Astrocyte (in vitro differentiated cells and primary cell): ENCODE results near the gene CACNA1B. TPM values are rescaled to one million over a fixed set of nuclear protein-coding genes. Genes with fewer than 3 reads are reported as not detected.

Experiments used
- DNase-seq: peaks from one replicate; pipeline ENCODE4 v3.0.0-alpha.2; 2010; ENCODE audit warnings: low read depth
- FAIRE-seq: peaks from 2 replicates; lab custom pipeline; 2011; peaks lifted over from hg19 to GRCh38; lab: Jason Lieb, UNC
- H2AFZ ChIP-seq: 2 replicates; pipeline ENCODE4 v1.6.0; 2012; ENCODE audit warnings: low read depth, low read length, inconsistent platforms
- H3K27ac ChIP-seq: 2 replicates; pipeline ENCODE4 v1.5.1; 2011; ENCODE audit warnings: low read depth, low read length, inconsistent platforms
- H3K27me3 ChIP-seq: 2 replicates; pipeline ENCODE4 v1.6.0; 2011; ENCODE audit warnings: low read length, inconsistent platforms; ENCODE audit not compliant: insufficient read depth
- H3K36me3 ChIP-seq: 2 replicates; pipeline ENCODE4 v1.5.1; 2011; ENCODE audit warnings: low read length, inconsistent platforms; ENCODE audit not compliant: insufficient read depth
- H3K4me1 ChIP-seq: 2 replicates; pipeline ENCODE4 v1.5.1; 2011; ENCODE audit warnings: low read length, inconsistent platforms; ENCODE audit not compliant: insufficient read depth
- H3K4me2 ChIP-seq: 2 replicates; pipeline ENCODE4 v1.6.0; 2012; ENCODE audit warnings: low read length, inconsistent platforms
- H3K4me3 ChIP-seq: 2 replicates; pipeline ENCODE4 v1.5.1; 2011; ENCODE audit warnings: low read depth, mild to moderate bottlenecking, low read length, inconsistent platforms; ENCODE audit not compliant: insufficient read depth
- H3K79me2 ChIP-seq: 2 replicates; pipeline ENCODE4 v1.6.0; 2012; ENCODE audit warnings: mild to moderate bottlenecking, low read length, inconsistent platforms; ENCODE audit not compliant: insufficient read depth
- H3K9ac ChIP-seq: 2 replicates; pipeline ENCODE4 v1.6.0; 2012; ENCODE audit warnings: mild to moderate bottlenecking, low read length, inconsistent platforms
- H3K9me3 ChIP-seq: 2 replicates; pipeline ENCODE4 v1.5.1; 2012; ENCODE audit warnings: low read depth, mild to moderate bottlenecking, low read length, inconsistent platforms; ENCODE audit not compliant: insufficient read depth
- H4K20me1 ChIP-seq: 2 replicates; pipeline ENCODE4 v1.6.0; 2012; ENCODE audit warnings: low read length, inconsistent platforms; ENCODE audit not compliant: insufficient read depth
- H3K27ac Mint-ChIP-seq: one replicate; pipeline ENCODE4 v1.8.0; 2021; ENCODE audit warnings: mild to moderate bottlenecking, mixed read lengths; ENCODE audit not compliant: unreplicated experiment
- H3K27me3 Mint-ChIP-seq: one replicate; pipeline ENCODE4 v1.8.0; 2021; ENCODE audit warnings: low read depth, mixed read lengths; ENCODE audit not compliant: unreplicated experiment
- H3K36me3 Mint-ChIP-seq: one replicate; pipeline ENCODE4 v1.8.0; 2021; ENCODE audit warnings: low read depth, mixed read lengths; ENCODE audit not compliant: unreplicated experiment
- H3K4me1 Mint-ChIP-seq: one replicate; pipeline ENCODE4 v1.8.0; 2021; ENCODE audit warnings: low read depth, mixed read lengths; ENCODE audit not compliant: unreplicated experiment
- H3K4me3 Mint-ChIP-seq: one replicate; pipeline ENCODE4 v1.8.0; 2021; ENCODE audit warnings: mild to moderate bottlenecking, moderate library complexity, mixed read lengths; ENCODE audit not compliant: unreplicated experiment
- H3K9me3 Mint-ChIP-seq: one replicate; pipeline ENCODE4 v1.8.0; 2021; ENCODE audit warnings: mild to moderate bottlenecking, mixed read lengths; ENCODE audit not compliant: unreplicated experiment
- EZH2 ChIP-seq: IDR thresholded peaks from 2 replicates; pipeline ENCODE4 v1.6.1; 2012; ENCODE audit warnings: mild to moderate bottlenecking, low read length, inconsistent platforms; ENCODE audit not compliant: insufficient read depth
- total RNA-seq: library from RNA; stranded (reverse); gene quantifications from 2 replicates; pipeline ENCODE4 v1.2.1, GENCODE V29; 2021
- TF ChIP-seq, protein P1 (sequence below): IDR thresholded peaks from 2 replicates; pipeline ENCODE4 v1.5.1; 2011; ENCODE audit warnings: low read depth, mild to moderate bottlenecking, inconsistent platforms, low read length, moderate library complexity; ENCODE audit not compliant: insufficient read depth

Gene CACNA1B
- total RNA-seq, 1 donor from 2014 or later: 3.1 TPM

DNA sequence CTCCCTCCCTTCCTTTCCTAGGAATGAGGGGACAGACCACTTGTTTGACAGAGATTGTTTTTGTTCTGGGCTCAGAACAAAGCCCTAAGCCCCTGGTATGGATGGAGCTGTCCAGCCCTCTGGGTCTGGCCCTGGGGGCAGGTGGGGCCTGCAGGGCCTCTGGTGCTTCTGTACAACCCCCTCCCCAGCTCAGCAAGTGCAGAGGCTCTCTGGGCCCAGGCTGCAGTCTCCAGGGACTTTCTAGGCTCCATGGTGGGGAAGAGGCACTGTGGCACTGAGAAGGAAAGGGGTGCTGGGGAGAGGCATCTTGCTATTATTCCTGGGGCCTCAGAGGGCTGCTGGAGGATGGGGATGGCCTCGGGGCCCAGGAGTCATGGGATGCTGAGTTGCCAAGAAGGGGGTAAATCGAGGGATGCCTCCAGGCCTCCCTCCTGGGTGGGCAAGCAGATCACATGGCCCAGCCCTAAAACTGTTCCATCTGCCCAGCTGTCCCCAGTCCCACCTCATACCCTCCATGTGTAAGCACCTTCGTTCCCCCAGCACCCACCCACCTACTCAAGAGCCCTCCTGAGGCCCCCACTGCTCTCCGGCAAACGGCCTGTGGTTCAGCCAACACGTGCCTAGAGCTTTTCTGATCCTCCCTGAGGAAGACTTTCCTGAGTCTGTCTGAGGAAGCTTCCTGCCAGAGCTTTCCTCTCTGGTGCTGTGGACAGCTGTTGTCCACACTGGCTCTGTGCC, 225.7 kb downstream of the CACNA1B start:
- TF ChIP-seq EZH2: no peak
- TF ChIP-seq, protein P1, sequence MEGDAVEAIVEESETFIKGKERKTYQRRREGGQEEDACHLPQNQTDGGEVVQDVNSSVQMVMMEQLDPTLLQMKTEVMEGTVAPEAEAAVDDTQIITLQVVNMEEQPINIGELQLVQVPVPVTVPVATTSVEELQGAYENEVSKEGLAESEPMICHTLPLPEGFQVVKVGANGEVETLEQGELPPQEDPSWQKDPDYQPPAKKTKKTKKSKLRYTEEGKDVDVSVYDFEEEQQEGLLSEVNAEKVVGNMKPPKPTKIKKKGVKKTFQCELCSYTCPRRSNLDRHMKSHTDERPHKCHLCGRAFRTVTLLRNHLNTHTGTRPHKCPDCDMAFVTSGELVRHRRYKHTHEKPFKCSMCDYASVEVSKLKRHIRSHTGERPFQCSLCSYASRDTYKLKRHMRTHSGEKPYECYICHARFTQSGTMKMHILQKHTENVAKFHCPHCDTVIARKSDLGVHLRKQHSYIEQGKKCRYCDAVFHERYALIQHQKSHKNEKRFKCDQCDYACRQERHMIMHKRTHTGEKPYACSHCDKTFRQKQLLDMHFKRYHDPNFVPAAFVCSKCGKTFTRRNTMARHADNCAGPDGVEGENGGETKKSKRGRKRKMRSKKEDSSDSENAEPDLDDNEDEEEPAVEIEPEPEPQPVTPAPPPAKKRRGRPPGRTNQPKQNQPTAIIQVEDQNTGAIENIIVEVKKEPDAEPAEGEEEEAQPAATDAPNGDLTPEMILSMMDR: no peak
- peaks cover 5% of the 10 kb centered on the region for H3K27me3 Mint-ChIP-seq
- H3K36me3 ChIP-seq: no peaks in the 10 kb centered on the region
- no peak for FAIRE-seq
- no peak overlapping the region for H3K4me3 ChIP-seq
- no peaks in the 10 kb centered on the region for H3K9me3 Mint-ChIP-seq
- peaks cover 21% of the 10 kb centered on the region for H3K9me3 ChIP-seq
- no peaks in the 10 kb centered on the region for H3K4me1 Mint-ChIP-seq
- no peak overlapping the region for H3K4me2 ChIP-seq
- no peak overlapping the region for H3K27ac ChIP-seq
- H3K79me2 ChIP-seq: no peaks in the 10 kb centered on the region
- no peak for DNase-seq
- H3K27me3 ChIP-seq: no peaks in the 10 kb centered on the region
- H3K36me3 Mint-ChIP-seq: peaks cover 3% of the 10 kb centered on the region
- no peaks in the 10 kb centered on the region for H4K20me1 ChIP-seq
- no peak overlapping the region for H2AFZ ChIP-seq
- H3K27ac Mint-ChIP-seq: no peak overlapping the region
- H3K4me3 Mint-ChIP-seq: no peak overlapping the region
- H3K9ac ChIP-seq: no peak overlapping the region
- no peaks in the 10 kb centered on the region for H3K4me1 ChIP-seq

DNA sequence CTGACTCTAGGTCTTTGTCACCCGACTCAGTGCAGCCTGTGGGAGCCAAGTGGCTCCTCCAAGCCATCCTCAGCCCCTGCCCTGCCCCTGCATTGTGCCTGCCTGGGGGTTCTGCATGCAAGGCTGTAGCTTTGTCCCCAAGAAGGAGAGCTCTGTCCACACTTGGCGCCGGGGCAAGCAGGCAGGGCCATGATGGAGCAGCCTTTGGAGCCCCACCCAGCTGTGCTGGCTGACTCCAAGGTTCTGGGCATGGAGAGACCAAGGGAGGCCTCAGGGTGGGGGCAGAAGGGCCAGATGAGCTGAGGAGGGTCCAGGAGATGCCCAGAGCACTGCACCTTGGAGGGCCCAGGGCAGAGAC, 226.2 kb downstream of the CACNA1B start:
- FAIRE-seq: no peak
- peaks cover 15% of the 10 kb centered on the region for H3K9me3 ChIP-seq

More for the DNA sequence above, 226.2 kb downstream of the CACNA1B start:
- Histone ChIP-seq H3K36me3 (no peaks in the 10 kb centered on the region), H3K27me3 (no peaks in the 10 kb centered on the region), H3K4me2 (no peak overlapping the region), H3K9ac (no peak overlapping the region), H3K27ac (no peak overlapping the region), H3K4me1 (no peaks in the 10 kb centered on the region), H3K4me3 (no peak overlapping the region), H4K20me1 (no peaks in the 10 kb centered on the region), H3K79me2 (no peaks in the 10 kb centered on the region), H2AFZ (no peak overlapping the region)
- H3K4me3 Mint-ChIP-seq: no peak overlapping the region
- H3K27ac Mint-ChIP-seq: no peak overlapping the region
- H3K9me3 Mint-ChIP-seq: no peaks in the 10 kb centered on the region
- TF ChIP-seq, protein P1: no peak
- no peak for TF ChIP-seq EZH2
- no peak for DNase-seq
- peaks cover 3% of the 10 kb centered on the region for H3K36me3 Mint-ChIP-seq
- H3K4me1 Mint-ChIP-seq: no peaks in the 10 kb centered on the region
- H3K27me3 Mint-ChIP-seq: peaks cover 5% of the 10 kb centered on the region
